Breast epithelium (tissue), 3 donors: Measurements from ENCODE around the gene PQBP1.
A peak's percentile ranks its signal among the peaks of the same experiment; 100 is the strongest.

Experiments used
- CTCF ChIP-seq, 3 donors: fragments of 450-650 bp; IDR thresholded peaks; one replicate each; pipeline ENCODE4 v1.5.1; 2016 to 2017; ENCODE audit warnings: antibody characterized with exemption in 3 of 3, mild to moderate bottlenecking in 3 of 3, moderate library complexity in 3 of 3
- POLR2A ChIP-seq: fragments of 450-650 bp; IDR thresholded peaks from one replicate; pipeline ENCODE4 v1.6.1; 2016; ENCODE audit warnings: antibody characterized with exemption, mild to moderate bottlenecking, moderate library complexity
- POLR2AphosphoS5 ChIP-seq, 3 donors: sonication (generic); formaldehyde crosslinking; IDR thresholded peaks; one replicate each; pipeline ENCODE4 v1.6.1; 2017; ENCODE audit warnings: antibody characterized with exemption in 3 of 3

GRCh38 chrX:48945517-48946348 lies 48.0 kb downstream of the PQBP1 start:
- peak in 2 of 3 donors; percentile 47 to 61 for TF ChIP-seq CTCF (IDR thresholded peaks at IDR 0.05)
- no peak for TF ChIP-seq POLR2A
- no peak for TF ChIP-seq POLR2AphosphoS5 (IDR thresholded peaks at IDR 0.05)
